HepG2 (cell line): ENCODE data around the gene PYY. TPM values are rescaled to one million over a fixed set of nuclear protein-coding genes. Genes with fewer than 3 reads are reported as not detected.

Experiments used
- BHLHE40 ChIP-seq: IDR thresholded peaks from 2 replicates; pipeline ENCODE4 v1.6.1; 2011; ENCODE audit warnings: low read length, improper control_type of control experiment
- CREB3 ChIP-seq: sonication (generic); formaldehyde crosslinking; IDR thresholded peaks from 2 replicates; pipeline ENCODE4 v1.5.0; 2020; ENCODE audit warnings: missing genetic modification reagents
- DMAP1 ChIP-seq: IDR thresholded peaks from 2 replicates; pipeline ENCODE4 v1.6.1; 2016
- ETV6 ChIP-seq: sonication (generic); formaldehyde crosslinking; conservative IDR thresholded peaks from 2 replicates; pipeline ENCODE4 v1.4.0; 2020; ENCODE audit warnings: missing genetic modification reagents
- KLF15 ChIP-seq: sonication (generic); formaldehyde crosslinking; IDR thresholded peaks from 2 replicates; pipeline ENCODE4 v1.8.1; 2023; ENCODE audit warnings: borderline replicate concordance, mild to moderate bottlenecking, inconsistent platforms, missing genetic modification reagents, mixed read lengths
- KMT2B ChIP-seq: IDR thresholded peaks from 2 replicates; pipeline ENCODE4 v1.6.1; 2016; ENCODE audit warnings: missing genetic modification reagents, missing compliant biosample characterization
- PHF21A ChIP-seq: sonication (generic); formaldehyde crosslinking; IDR thresholded peaks from 2 replicates; pipeline ENCODE4 v1.5.0; 2020; ENCODE audit warnings: mild to moderate bottlenecking, missing genetic modification reagents
- PLRG1 ChIP-seq: fragments of 450-650 bp; conservative IDR thresholded peaks from 2 replicates; pipeline ENCODE4 v1.6.1; 2016
- SIN3B ChIP-seq: fragments of 150-350 bp; IDR thresholded peaks from 2 replicates; pipeline ENCODE4 v1.6.1; 2014; ENCODE audit warnings: low read length
- TBX2 ChIP-seq: sonication (generic); formaldehyde crosslinking; IDR thresholded peaks from 2 replicates; pipeline ENCODE4 v1.5.0; 2020; ENCODE audit warnings: missing genetic modification reagents, mild to moderate bottlenecking, borderline replicate concordance
- THAP8 ChIP-seq: sonication (generic); formaldehyde crosslinking; IDR thresholded peaks from 2 replicates; pipeline ENCODE4 v1.5.1; 2020; ENCODE audit warnings: missing genetic modification reagents, mild to moderate bottlenecking, borderline replicate concordance
- ZBTB8A ChIP-seq: sonication (generic); formaldehyde crosslinking; IDR thresholded peaks from 2 replicates; pipeline ENCODE4 v1.4.0; 2020; ENCODE audit warnings: mild to moderate bottlenecking, low read depth, missing genetic modification reagents, borderline replicate concordance
- ZIK1 ChIP-seq: sonication (generic); formaldehyde crosslinking; IDR thresholded peaks from 2 replicates; pipeline ENCODE4 v1.5.0; 2020; ENCODE audit warnings: mild to moderate bottlenecking, low read depth, missing genetic modification reagents, borderline replicate concordance
- ZNF264 ChIP-seq: sonication (generic); formaldehyde crosslinking; IDR thresholded peaks from 2 replicates; pipeline ENCODE4 v1.4.0; 2020; ENCODE audit warnings: missing genetic modification reagents
- ZNF564 ChIP-seq: sonication (generic); formaldehyde crosslinking; IDR thresholded peaks from 2 replicates; pipeline ENCODE4 v1.8.1; 2023; ENCODE audit warnings: mild to moderate bottlenecking, missing genetic modification reagents
- polyA plus RNA-seq, 8 experiments: library from polyadenylated mRNA; depleted of rRNA in 3 of 8; stranded (reverse) in 7 of 8; unstranded in 1 of 8; fragments of >200 nt; fragmentation: Illumina TruSeq in 4 of 8; extraction: Trizol in 4 of 8; gene quantifications; 2 replicates each; pipeline versions ENCODE4 v1.2.1 to v1.2.3, GENCODE V29; 2011 to 2016; ENCODE audit warnings: low read depth in 4 of 8, missing spikeins in 1 of 8, mixed read lengths in 1 of 8; ENCODE audit not compliant: insufficient read depth in 1 of 8
- total RNA-seq, 5 experiments: library from RNA; depleted of rRNA; stranded (reverse); fragments of >200 nt; fragmentation: Illumina TruSeq; extraction: Trizol; gene quantifications; 2 replicates each; pipeline ENCODE4 v1.2.3, GENCODE V29; 2016; ENCODE audit warnings: low read depth in 1 of 5
- TF ChIP-seq, protein P1 (sequence below): sonication (generic); formaldehyde crosslinking; IDR thresholded peaks from 2 replicates; pipeline ENCODE4 v1.8.1; 2023; ENCODE audit warnings: mild to moderate bottlenecking, inconsistent platforms, moderate library complexity, missing genetic modification reagents, borderline replicate concordance
- TF ChIP-seq, protein P2 (sequence below): sonication (generic); formaldehyde crosslinking; IDR thresholded peaks from 2 replicates; pipeline ENCODE4 v1.5.0; 2020; ENCODE audit warnings: missing genetic modification reagents
- TF ChIP-seq, protein P3 (sequence below): sonication (generic); formaldehyde crosslinking; IDR thresholded peaks from 2 replicates; pipeline ENCODE4 v1.8.0; 2022; ENCODE audit warnings: mild to moderate bottlenecking, missing genetic modification reagents; ENCODE audit not compliant: insufficient replicate concordance
- TF ChIP-seq, protein P4 (sequence below), 2 experiments: sonication (generic) in 1 of 2; formaldehyde crosslinking in 1 of 2; IDR thresholded peaks; 2 replicates each; pipeline versions ENCODE4 v1.4.0 to v1.6.1; 2016 to 2020; ENCODE audit warnings: borderline replicate concordance in 1 of 2, low read depth in 1 of 2, mild to moderate bottlenecking in 1 of 2, missing genetic modification reagents in 1 of 2

PYY gene
- total and polyA plus RNA-seq, 2 of the 13 experiments (the other 11 are each of a cell fraction or from before 2014, with no cell fraction given), result 0.25 TPM; not detected in 1

DNA sequence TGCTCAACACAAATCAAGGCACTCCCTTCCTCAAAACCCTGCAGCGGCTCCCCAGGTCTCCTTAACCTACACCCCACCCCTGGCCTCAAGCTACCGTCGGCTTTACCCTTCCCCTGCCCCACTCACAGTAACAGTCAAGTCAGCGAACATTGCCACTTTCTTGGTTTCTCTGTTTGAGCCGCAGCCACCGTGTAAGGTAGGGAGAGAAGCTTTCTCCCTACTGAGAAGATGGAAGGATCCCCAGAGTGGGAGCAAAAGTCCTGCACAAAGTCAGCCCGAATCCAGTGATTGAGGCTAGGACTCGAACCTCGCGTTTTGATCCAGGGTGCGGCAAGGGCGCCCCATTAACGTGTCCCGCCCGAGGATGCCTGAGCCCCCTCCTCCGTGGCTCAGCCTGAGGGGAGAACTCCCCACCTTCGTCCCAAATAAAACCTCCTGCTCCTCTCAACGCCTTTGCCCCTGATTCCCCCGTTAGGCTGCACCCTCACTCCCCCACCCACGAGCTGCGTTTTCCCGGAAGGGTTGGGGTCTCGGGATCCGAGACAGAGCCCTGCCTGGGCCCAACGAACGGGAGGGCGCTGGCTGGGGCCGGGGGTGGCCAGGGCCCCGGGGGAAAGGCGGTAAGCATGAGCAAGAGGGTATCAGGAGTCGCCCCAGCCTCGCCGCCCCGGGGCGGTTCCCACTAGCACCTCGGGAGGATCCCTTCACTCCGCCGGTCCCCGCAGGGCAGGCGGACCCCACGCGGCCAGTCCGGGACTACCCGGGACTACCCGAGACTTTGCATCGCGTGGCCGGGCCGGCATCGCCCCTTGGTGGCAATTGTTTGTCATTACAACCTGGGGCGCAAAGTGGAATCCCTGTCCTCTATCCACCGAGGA, 40.8 kb upstream of the PYY start (continued):
- TF ChIP-seq KMT2B (CRISPR knock-in tag), result no peak
- no peak for TF ChIP-seq TBX2 (CRISPR knock-in tag)
- TF ChIP-seq, protein P1, sequence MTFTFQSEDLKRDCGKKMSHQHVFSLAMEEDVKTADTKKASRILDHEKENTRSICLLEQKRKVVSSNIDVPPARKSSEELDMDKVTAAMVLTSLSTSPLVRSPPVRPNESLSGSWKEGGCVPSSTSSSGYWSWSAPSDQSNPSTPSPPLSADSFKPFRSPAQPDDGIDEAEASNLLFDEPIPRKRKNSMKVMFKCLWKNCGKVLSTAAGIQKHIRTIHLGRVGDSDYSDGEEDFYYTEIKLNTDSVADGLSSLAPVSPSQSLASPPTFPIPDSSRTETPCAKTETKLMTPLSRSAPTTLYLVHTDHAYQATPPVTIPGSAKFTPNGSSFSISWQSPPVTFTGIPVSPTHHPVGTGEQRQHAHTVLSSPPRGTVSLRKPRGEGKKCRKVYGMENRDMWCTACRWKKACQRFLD, result no peak
- TF ChIP-seq, protein P2, sequence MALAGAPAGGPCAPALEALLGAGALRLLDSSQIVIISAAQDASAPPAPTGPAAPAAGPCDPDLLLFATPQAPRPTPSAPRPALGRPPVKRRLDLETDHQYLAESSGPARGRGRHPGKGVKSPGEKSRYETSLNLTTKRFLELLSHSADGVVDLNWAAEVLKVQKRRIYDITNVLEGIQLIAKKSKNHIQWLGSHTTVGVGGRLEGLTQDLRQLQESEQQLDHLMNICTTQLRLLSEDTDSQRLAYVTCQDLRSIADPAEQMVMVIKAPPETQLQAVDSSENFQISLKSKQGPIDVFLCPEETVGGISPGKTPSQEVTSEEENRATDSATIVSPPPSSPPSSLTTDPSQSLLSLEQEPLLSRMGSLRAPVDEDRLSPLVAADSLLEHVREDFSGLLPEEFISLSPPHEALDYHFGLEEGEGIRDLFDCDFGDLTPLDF, result no peak
- no peak for TF ChIP-seq THAP8 (CRISPR knock-in tag)
- TF ChIP-seq SIN3B, result no peak
- no peak for TF ChIP-seq ZBTB8A
- no peak for TF ChIP-seq BHLHE40
- TF ChIP-seq, protein P3, sequence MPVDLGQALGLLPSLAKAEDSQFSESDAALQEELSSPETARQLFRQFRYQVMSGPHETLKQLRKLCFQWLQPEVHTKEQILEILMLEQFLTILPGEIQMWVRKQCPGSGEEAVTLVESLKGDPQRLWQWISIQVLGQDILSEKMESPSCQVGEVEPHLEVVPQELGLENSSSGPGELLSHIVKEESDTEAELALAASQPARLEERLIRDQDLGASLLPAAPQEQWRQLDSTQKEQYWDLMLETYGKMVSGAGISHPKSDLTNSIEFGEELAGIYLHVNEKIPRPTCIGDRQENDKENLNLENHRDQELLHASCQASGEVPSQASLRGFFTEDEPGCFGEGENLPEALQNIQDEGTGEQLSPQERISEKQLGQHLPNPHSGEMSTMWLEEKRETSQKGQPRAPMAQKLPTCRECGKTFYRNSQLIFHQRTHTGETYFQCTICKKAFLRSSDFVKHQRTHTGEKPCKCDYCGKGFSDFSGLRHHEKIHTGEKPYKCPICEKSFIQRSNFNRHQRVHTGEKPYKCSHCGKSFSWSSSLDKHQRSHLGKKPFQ (CRISPR knock-in tag), result no peak
- no peak for TF ChIP-seq CREB3 (CRISPR knock-in tag)
- TF ChIP-seq ZNF564 (CRISPR knock-in tag), result no peak
- TF ChIP-seq ZNF264 (CRISPR knock-in tag), result no peak
- TF ChIP-seq PHF21A (CRISPR knock-in tag), result no peak
- no peak for TF ChIP-seq ETV6
- no peak for TF ChIP-seq ZIK1 (CRISPR knock-in tag)
- TF ChIP-seq, protein P4, sequence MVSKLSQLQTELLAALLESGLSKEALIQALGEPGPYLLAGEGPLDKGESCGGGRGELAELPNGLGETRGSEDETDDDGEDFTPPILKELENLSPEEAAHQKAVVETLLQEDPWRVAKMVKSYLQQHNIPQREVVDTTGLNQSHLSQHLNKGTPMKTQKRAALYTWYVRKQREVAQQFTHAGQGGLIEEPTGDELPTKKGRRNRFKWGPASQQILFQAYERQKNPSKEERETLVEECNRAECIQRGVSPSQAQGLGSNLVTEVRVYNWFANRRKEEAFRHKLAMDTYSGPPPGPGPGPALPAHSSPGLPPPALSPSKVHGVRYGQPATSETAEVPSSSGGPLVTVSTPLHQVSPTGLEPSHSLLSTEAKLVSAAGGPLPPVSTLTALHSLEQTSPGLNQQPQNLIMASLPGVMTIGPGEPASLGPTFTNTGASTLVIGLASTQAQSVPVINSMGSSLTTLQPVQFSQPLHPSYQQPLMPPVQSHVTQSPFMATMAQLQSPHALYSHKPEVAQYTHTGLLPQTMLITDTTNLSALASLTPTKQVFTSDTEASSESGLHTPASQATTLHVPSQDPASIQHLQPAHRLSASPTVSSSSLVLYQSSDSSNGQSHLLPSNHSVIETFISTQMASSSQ (IDR thresholded peaks at IDR 0.05; ENCODE audit: low read depth), result no peak
- TF ChIP-seq, protein P4 (CRISPR knock-in tag; IDR thresholded peaks at IDR 0.05; ENCODE audit: borderline replicate concordance), result no peak
- TF ChIP-seq KLF15 (CRISPR knock-in tag), result no peak
- no peak for TF ChIP-seq DMAP1 (CRISPR knock-in tag)
- TF ChIP-seq PLRG1, result no peak
